ENCODE measurements around the gene ARMC5.
"Not testable (repeated sequence)": the region's sequence is repeated elsewhere in the genome, so short reads cannot be mapped to it uniquely, and the experiment has no call there.

The ARMC5 gene

GRCh38 chr16:31499928-31500327, 40.6 kb downstream of the ARMC5 start:
- DNase-seq (ENCODE audit: low read depth), result no peak

GRCh38 chr16:31501226-31501965, 42.1 kb downstream of the ARMC5 start:
- no peak for DNase-seq (ENCODE audit: low read depth)

GRCh38 chr16:31501966-31502348, 42.7 kb downstream of the ARMC5 start:
- DNase-seq (ENCODE audit: low read depth), result no peak

DNA sequence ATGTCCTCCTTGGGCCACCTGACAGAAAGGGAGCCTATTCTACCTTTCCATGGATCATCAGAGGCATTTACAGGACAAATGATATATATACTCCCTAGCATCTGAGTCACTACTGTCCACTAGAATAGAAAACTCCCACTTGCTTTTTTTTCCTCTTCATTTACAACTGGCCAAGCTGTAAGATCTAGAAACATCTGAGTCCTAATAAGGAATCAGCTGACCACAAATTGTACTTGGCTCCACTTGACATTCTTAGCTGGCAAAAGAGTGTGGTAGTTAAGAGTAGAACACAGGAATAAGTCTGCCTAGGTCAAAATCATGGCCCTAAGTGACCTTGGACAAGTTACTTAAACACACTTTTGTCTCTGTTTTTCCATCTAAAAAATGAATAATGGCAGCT, 43.7 kb downstream of the ARMC5 start:
- DNase-seq (ENCODE audit: low read depth), result peak; percentile 73

DNA sequence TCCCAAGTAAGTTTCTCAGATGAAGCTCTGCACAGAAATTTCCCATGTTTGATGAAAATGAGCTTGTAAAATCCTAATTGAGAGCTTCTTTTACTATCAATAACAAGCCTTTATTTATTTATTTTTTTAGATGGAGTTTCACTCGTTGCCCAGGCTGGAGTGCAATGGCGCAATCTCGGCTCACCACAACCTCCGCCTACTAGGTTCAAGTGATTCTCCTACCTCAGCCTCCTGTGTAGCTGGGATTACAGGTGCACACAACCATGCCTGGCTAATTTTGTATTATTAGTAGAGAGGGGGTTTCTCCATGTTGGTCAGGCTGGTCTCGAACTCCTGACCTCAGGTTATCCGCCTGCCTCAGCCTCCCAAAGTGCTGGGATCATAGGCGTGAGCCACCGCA, 44.3 kb downstream of the ARMC5 start:
- DNase-seq (ENCODE audit: low read depth), result not testable (repeated sequence)

- no peak for DNase-seq (ENCODE audit: low read depth)
These were observed 44.9 kb downstream of the ARMC5 start for GRCh38 chr16:31504159-31504558.

DNA sequence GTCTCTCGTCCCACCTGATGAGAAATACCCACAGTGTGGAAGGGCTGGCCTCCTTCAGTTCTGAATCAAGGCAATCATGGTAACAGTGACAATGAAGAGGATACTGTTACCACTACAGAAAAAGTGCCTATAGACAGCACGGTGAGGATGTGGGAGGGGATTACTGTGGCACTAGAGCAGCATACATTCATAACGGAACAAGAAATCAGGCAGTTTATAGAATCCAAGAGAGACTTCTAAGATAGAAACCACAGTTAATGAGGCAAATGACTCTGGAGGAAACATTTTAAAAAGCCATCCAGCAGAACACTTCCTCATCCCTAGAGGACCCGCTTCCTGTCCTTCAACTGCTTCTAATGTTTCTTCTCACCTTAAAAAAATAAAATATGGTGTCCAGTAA, 46.2 kb downstream of the ARMC5 start:
- no peak for DNase-seq (ENCODE audit: low read depth)

GRCh38 chr16:31507617-31507928, 48.3 kb downstream of the ARMC5 start:
- no peak for DNase-seq (ENCODE audit: low read depth)

- DNase-seq (ENCODE audit: low read depth), result peak; percentile 91
These were observed 48.8 kb downstream of the ARMC5 start, which contains the start of gene RUSF1 for GRCh38 chr16:31507929-31508705. RUSF1 (minus strand) TSS chr16:31508391; CDS start chr16:31508373, 18 bp downstream.

DNA sequence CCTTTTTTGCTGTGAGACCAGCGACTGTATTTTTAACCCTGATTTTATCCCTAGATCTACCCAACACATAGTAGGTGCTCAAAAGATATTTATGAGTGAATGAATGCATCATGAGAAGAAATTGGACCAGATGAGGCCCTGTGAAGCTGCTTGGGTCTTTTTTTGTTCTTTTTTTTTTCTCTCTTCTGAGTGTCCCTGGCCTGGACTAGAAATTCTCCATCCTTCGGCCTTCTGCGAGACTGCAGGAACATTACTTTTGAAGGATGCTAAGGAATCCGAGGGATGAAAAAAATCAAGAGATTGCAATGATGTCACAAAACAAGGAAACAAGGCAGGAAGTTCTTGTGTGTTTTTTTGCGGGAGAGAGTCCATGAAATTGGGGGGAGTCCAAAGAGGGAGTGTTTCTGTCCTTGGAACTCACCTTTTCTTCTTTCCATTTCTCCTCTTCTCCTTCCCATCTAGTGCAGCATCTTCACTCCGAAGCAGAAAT, 49.5 kb downstream of the ARMC5 start:
- DNase-seq (ENCODE audit: low read depth), result peak; percentile 69

DNA sequence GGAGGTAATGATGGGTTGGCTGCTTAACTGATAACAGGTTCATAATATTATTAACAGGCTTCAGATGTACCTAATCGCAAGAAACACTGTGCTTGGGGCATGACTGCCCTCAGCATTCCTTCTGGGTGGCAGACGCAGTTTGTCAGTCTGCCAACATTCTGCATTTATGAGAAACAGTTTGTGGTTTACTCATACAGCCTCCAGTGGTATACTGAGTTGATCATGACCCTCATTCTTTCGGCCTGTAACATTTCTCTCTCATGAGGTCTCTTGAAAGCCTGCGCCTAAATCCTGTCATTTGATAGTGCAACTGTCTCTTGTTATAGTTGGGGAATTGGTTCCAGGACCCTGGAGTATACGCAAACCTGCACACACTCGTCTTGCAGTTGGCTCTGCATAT, 53.8 kb downstream of the ARMC5 start:
- peak; percentile 90 for DNase-seq (ENCODE audit: low read depth)

- no peak for DNase-seq (ENCODE audit: low read depth)
These were observed 54.6 kb downstream of the ARMC5 start for GRCh38 chr16:31513884-31514283.

Measured in EH (cell line).